ENCODE results near the gene BACE2. TPM values are rescaled to one million over a fixed set of nuclear protein-coding genes. Genes with fewer than 3 reads are reported as not detected.
"Not testable (repeated sequence)": the region's sequence is repeated elsewhere in the genome, so short reads cannot be mapped to it uniquely, and the experiment has no call there.

Gene BACE2
- total RNA-seq, 1 donor from 2014 or later = 20.9 TPM

GRCh38 chr21:41231060-41231459 is 63.1 kb downstream of the BACE2 start:
- DNase-seq = no peak
- H3K36me3 ChIP-seq = no peaks in the 10 kb centered on the region

GRCh38 chr21:41232013-41232412 is 64.1 kb downstream of the BACE2 start:
- no peaks in the 10 kb centered on the region for H3K9me3 ChIP-seq
- no peak for DNase-seq

More at GRCh38 chr21:41231060-41231459, 63.1 kb downstream of the BACE2 start:
- H3K4me1 ChIP-seq = no peaks in the 10 kb centered on the region
- TF ChIP-seq CTCF (IDR thresholded peaks at IDR 0.05) = no peak
- no peaks in the 10 kb centered on the region for H3K27me3 ChIP-seq
- H3K27ac ChIP-seq = no peak overlapping the region
- H3K9me3 ChIP-seq = no peaks in the 10 kb centered on the region
- intact Hi-C loops (cut with DNase I) = no loop called here
- ATAC-seq = no peak
- H3K4me3 ChIP-seq = no peak overlapping the region

GRCh38 chr21:41233916-41234315 is 66.0 kb downstream of the BACE2 start:
- Histone ChIP-seq H3K27me3 (no peaks in the 10 kb centered on the region), H3K36me3 (no peaks in the 10 kb centered on the region), H3K9me3 (no peaks in the 10 kb centered on the region), H3K4me1 (no peaks in the 10 kb centered on the region), H3K4me3 (no peak overlapping the region), H3K27ac (no peak overlapping the region)
- DNase-seq (no peak), ATAC-seq (no peak)
- intact Hi-C loops (cut with DNase I) = no loop called here
- TF ChIP-seq CTCF (IDR thresholded peaks at IDR 0.05) = no peak

More at GRCh38 chr21:41232013-41232412, 64.1 kb downstream of the BACE2 start:
- no peak for ATAC-seq
- intact Hi-C loops (cut with DNase I) = no loop called here
- H3K27me3 ChIP-seq = no peaks in the 10 kb centered on the region
- H3K27ac ChIP-seq = no peak overlapping the region
- no peak overlapping the region for H3K4me3 ChIP-seq
- H3K36me3 ChIP-seq = no peaks in the 10 kb centered on the region
- TF ChIP-seq CTCF (IDR thresholded peaks at IDR 0.05) = no peak
- no peaks in the 10 kb centered on the region for H3K4me1 ChIP-seq

GRCh38 chr21:41234569-41234968 is 66.6 kb downstream of the BACE2 start:
- no peak for DNase-seq
- H3K27me3 ChIP-seq = no peaks in the 10 kb centered on the region
- H3K9me3 ChIP-seq = no peaks in the 10 kb centered on the region
- H3K27ac ChIP-seq = no peak overlapping the region
- no peak for ATAC-seq
- H3K36me3 ChIP-seq = no peaks in the 10 kb centered on the region
- no peak overlapping the region for H3K4me3 ChIP-seq
- H3K4me1 ChIP-seq = no peaks in the 10 kb centered on the region
- intact Hi-C loops (cut with DNase I) = no loop called here
- no peak for TF ChIP-seq CTCF (IDR thresholded peaks at IDR 0.05)

- Histone ChIP-seq H3K36me3 (no peaks in the 10 kb centered on the region), H3K4me3 (no peak overlapping the region), H3K27ac (no peak overlapping the region), H3K27me3 (no peaks in the 10 kb centered on the region), H3K9me3 (no peaks in the 10 kb centered on the region), H3K4me1 (no peaks in the 10 kb centered on the region)
- intact Hi-C loops (cut with DNase I) = no loop called here
- no peak for ATAC-seq
- DNase-seq = no peak
- no peak for TF ChIP-seq CTCF (IDR thresholded peaks at IDR 0.05)
Observed at GRCh38 chr21:41235201-41235600, 67.2 kb downstream of the BACE2 start.

- no peaks in the 10 kb centered on the region for H3K9me3 ChIP-seq
- no peak overlapping the region for H3K4me3 ChIP-seq
- DNase-seq = no peak
- H3K27me3 ChIP-seq = no peaks in the 10 kb centered on the region
- H3K27ac ChIP-seq = no peak overlapping the region
- H3K36me3 ChIP-seq = no peaks in the 10 kb centered on the region
- intact Hi-C loops (cut with DNase I) = no loop called here
- TF ChIP-seq CTCF (IDR thresholded peaks at IDR 0.05) = no peak
- H3K4me1 ChIP-seq = no peaks in the 10 kb centered on the region
- no peak for ATAC-seq
Observed at GRCh38 chr21:41236352-41236973, 68.5 kb downstream of the BACE2 start.

GRCh38 chr21:41238081-41238796 is 70.3 kb downstream of the BACE2 start:
- H3K27me3 ChIP-seq; H3K4me1 ChIP-seq; H3K36me3 ChIP-seq; intact Hi-C loops (cut with DNase I); H3K27ac ChIP-seq; H3K9me3 ChIP-seq; DNase-seq; ATAC-seq; H3K4me3 ChIP-seq: not testable (repeated sequence)
